Cardiac fibroblast (primary cell): Measurements from ENCODE around the gene CALCOCO1.
"Not testable (repeated sequence)": the region's sequence is repeated elsewhere in the genome, so short reads cannot be mapped to it uniquely, and the experiment has no call there.

ENCODE experiments used
- DNase-seq, 2 donors: peaks; one replicate each; pipeline versions ENCODE4 v3.0.0 to v3.0.0-alpha.2; 2010; ENCODE audit warnings: low read depth in 2 of 2
- H3K4me3 ChIP-seq, 2 donors: replicated peaks in 1 of 2; 1 replicate in 1 of 2; 2 replicates in 1 of 2; pipeline ENCODE4 v1.5.1; 2011; ENCODE audit warnings: low read depth in 2 of 2, low read length in 2 of 2, mild to moderate bottlenecking in 2 of 2, moderate library complexity in 1 of 2
- CTCF ChIP-seq: IDR thresholded peaks from one replicate; pipeline ENCODE4 v1.5.1; 2011; ENCODE audit warnings: low read depth, mild to moderate bottlenecking, low read length, inconsistent platforms

CALCOCO1 gene

DNA sequence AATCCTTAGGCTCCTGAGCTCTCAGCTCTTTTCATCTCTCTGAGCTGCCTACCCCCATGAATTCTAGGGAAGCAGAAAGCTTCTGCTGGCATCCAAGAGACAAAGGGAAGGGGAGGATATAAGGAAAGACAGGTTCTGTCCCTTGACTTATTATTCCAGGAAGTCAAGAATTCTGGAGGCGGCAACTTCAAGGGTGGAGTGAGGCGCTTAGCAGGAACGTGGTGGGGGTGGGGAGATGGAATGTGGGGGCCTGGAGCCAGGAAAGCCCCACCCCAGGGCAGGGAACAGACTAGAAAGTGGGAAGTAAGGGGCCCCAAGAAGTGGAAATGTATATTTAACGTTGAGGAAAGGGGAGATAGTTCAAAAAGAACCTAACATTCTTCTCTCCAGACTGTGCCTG, 1.4 kb downstream of the CALCOCO1 start:
- TF ChIP-seq CTCF = no peak
- peak; percentile 25 to 41 for DNase-seq
- H3K4me3 ChIP-seq = peak overlapping the region; percentile 79 to 84

GRCh38 chr12:53722450-53723041, 4.7 kb downstream of the CALCOCO1 start:
- no peak overlapping the region for H3K4me3 ChIP-seq
- no peak for DNase-seq
- no peak for TF ChIP-seq CTCF

GRCh38 chr12:53720946-53721345, 6.3 kb downstream of the CALCOCO1 start:
- DNase-seq = no peak
- no peak for TF ChIP-seq CTCF
- H3K4me3 ChIP-seq = no peak overlapping the region

GRCh38 chr12:53719649-53720048, 7.6 kb downstream of the CALCOCO1 start:
- no peak for TF ChIP-seq CTCF
- DNase-seq = peak in 1 of 2 donors; percentile 27
- H3K4me3 ChIP-seq = no peak overlapping the region

DNA sequence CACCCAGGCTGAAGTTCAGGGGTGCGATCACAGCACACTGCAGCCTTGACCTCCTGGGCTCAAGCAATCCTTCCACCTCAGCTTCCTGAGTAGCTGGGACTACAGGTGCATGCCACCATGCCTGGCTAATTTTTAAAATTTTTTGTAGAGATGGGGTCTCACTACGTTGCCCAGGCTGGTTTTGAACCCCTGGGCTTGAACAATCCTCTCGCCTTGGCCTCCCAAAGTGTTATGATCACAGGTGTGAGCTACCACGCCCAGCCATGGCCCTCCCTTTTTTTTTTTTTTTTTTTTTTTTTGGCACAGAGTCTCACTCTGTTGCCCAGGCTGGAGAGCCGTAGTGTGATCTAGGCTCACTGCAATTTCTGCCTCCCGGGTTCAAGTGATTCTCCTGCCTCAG, 8.7 kb downstream of the CALCOCO1 start:
- H3K4me3 ChIP-seq, DNase-seq: not testable (repeated sequence)

GRCh38 chr12:53717319-53717718, 9.9 kb downstream of the CALCOCO1 start:
- DNase-seq = no peak
- no peak overlapping the region for H3K4me3 ChIP-seq
- TF ChIP-seq CTCF = no peak

- no peak for DNase-seq
- no peak overlapping the region for H3K4me3 ChIP-seq
Observed at GRCh38 chr12:53714004-53714403, 13.2 kb downstream of the CALCOCO1 start.

More at GRCh38 chr12:53714004-53714403, 13.2 kb downstream of the CALCOCO1 start:
- TF ChIP-seq CTCF = no peak
